ENCODE measurements around the gene GLB1L2.
"Not testable (repeated sequence)": the region's sequence is repeated elsewhere in the genome, so short reads cannot be mapped to it uniquely, and the experiment has no call there.

GLB1L2 gene

GRCh38 chr11:134331354-134332188 is at the start of gene GLB1L2:
GLB1L2 (plus strand) TSS chr11:134331988; CDS start chr11:134332062, 74 bp downstream.
- peak; percentile 73 to 89 (median 83) for DNase-seq

- DNase-seq: no peak
Observed at GRCh38 chr11:134282121-134283045, 49.4 kb upstream of the GLB1L2 start.

GRCh38 chr11:134283461-134284230 is 48.1 kb upstream of the GLB1L2 start:
- no peak for DNase-seq

GRCh38 chr11:134284349-134284748 is 47.4 kb upstream of the GLB1L2 start:
- not testable (repeated sequence) for DNase-seq

GRCh38 chr11:134287561-134287960 is 44.2 kb upstream of the GLB1L2 start:
- no peak for DNase-seq

- no peak for DNase-seq
Observed at GRCh38 chr11:134288486-134288885, 43.3 kb upstream of the GLB1L2 start.

GRCh38 chr11:134289167-134289566 is 42.6 kb upstream of the GLB1L2 start:
- DNase-seq: no peak

GRCh38 chr11:134289789-134290188 is 42.0 kb upstream of the GLB1L2 start:
- no peak for DNase-seq

- no peak for DNase-seq
Observed at GRCh38 chr11:134290646-134291045, 41.1 kb upstream of the GLB1L2 start.

GRCh38 chr11:134291196-134291595 is 40.6 kb upstream of the GLB1L2 start:
- no peak for DNase-seq

GRCh38 chr11:134292661-134293060 is 39.1 kb upstream of the GLB1L2 start:
- DNase-seq: no peak

GRCh38 chr11:134293119-134294113 is 38.4 kb upstream of the GLB1L2 start:
- DNase-seq: no peak

GRCh38 chr11:134294664-134295063 is 37.1 kb upstream of the GLB1L2 start:
- no peak for DNase-seq

GRCh38 chr11:134312223-134312622 is 19.6 kb upstream of the GLB1L2 start:
- DNase-seq: no peak

- no peak for DNase-seq
Observed at GRCh38 chr11:134312807-134313206, 19.0 kb upstream of the GLB1L2 start.

GRCh38 chr11:134313379-134313778 is 18.4 kb upstream of the GLB1L2 start:
- DNase-seq: no peak

- DNase-seq: no peak
Observed at GRCh38 chr11:134313821-134314607, 17.8 kb upstream of the GLB1L2 start.

- no peak for DNase-seq
Observed at GRCh38 chr11:134317103-134317502, 14.7 kb upstream of the GLB1L2 start.

- DNase-seq: not testable (repeated sequence)
Observed at GRCh38 chr11:134321373-134321772, 10.4 kb upstream of the GLB1L2 start.

- no peak for DNase-seq
Observed at GRCh38 chr11:134322553-134322952, 9.2 kb upstream of the GLB1L2 start.

- no peak for DNase-seq
Observed at GRCh38 chr11:134328433-134328832, 3.4 kb upstream of the GLB1L2 start.
